HG03159 (cell line): ENCODE results near the gene HNRNPM.
A peak's percentile ranks its signal among the peaks of the same experiment; 100 is the strongest.

ENCODE experiments used
- ATAC-seq: cut with Tn5 transposase; IDR thresholded peaks from one replicate; pipeline ENCODE4 v1.9.1; 2021; ENCODE audit warnings: mild to moderate bottlenecking, moderate library complexity; ENCODE audit not compliant: unreplicated experiment

Gene HNRNPM

DNA sequence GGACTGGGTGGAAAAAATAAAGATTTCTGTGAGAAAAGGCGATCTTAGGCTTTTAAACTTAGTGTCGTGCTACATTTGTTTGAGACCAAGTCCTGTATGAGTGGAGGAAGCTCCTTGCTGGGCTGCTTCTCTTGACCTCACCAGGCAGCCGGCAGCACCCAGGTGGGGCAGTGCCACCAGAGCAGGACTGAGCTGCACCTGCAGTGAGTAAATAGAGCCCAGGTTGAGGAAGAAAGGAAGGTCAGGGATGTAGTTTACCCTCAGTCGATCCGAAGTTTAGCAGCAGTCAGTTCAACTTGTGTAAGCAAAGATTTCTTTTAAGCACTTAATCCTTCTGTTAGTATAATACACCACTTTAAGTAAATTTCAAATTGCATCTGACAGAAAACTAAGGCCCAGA lies 13.6 kb downstream of the HNRNPM start:
- no peak for ATAC-seq

DNA sequence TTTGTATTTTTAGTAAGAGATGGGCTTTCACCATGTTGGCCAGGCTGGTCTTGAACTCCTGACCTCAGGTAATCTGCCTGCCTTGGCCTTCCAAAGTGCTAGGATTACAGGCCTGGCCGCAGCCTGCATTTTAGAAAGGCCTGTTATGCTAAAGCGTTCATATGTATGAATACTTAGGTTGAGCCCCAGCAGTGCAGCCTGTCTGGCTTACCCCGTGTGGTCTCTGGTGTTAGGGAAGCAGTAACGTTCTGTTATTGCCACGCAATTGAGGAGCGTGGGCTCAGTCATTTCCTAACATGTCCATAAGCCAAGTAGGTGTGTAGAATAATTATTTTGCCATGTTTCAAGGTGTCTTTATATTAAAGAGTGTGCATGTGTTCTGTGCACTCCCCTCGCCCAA lies 14.3 kb downstream of the HNRNPM start:
- ATAC-seq: no peak

DNA sequence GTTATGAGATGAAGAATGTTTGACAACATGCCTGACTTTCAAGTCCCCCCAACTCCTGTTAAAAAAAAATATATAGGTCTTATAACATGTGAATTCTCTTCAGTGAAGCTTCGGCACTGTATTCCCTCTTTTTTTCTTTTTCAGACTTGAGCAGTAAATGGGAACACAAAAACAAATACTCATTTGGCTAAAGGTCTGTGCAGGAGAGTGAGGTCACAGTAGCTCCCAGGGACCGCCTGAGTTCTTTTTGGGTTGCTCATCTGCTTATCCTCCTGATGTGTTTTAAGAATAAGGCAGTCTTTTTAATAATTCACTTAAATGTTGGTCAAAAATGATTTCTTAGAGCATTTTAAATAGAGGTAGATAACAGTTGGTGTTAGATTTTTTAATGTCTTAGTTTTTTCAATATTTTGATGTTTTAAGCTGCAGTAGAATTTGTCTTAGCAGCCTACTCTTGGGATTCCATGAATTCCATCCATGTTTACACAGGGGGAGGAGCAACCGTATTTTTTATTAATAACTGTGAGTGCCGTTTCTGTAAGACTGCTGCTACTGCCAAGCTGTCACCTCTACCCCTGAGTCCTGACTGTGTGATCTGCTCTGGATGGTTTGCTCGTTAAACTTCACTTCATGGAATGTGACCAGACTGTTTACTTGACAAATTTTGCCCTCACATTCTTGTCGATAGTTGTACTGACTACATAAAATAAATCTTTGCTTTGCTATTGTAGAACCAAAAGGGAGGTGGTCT lies 14.9 kb downstream of the HNRNPM start:
- ATAC-seq: no peak

DNA sequence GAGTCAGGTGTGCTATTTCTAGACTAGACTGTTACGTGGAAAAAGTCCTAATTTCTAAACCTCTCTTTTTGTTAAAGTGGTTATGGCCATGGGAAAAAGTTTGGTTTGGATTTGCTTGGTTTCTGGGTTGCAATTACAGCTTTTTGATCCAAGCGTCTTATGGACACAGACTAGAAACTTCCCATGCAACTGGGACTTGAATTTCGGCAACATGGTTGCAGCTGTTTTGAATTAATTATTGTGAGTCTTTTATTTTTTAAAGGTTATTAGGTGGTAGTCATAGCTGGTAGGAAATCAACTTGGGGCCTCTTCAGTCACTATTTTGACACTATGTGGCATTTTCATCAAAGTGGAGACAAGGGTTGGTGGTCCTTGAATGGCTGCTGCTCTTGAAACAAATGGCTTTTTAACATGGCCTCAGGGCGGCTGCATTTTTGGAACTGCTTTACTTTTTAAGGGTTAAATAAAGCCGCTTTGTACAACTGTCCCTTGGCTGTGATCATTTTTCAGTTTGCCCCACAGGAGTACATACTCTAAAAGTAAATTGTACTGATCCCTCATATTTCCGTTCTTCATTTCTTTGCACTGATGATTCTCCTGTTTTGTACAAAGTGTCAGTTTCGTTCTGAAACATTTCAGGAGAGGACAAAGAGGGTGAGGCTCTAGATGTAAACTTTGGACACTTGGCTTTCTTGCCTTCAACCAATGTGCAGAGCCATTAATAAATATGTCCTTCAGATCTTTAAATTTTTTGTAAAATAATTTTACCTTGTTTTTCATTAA lies 15.9 kb downstream of the HNRNPM start:
- no peak for ATAC-seq

DNA sequence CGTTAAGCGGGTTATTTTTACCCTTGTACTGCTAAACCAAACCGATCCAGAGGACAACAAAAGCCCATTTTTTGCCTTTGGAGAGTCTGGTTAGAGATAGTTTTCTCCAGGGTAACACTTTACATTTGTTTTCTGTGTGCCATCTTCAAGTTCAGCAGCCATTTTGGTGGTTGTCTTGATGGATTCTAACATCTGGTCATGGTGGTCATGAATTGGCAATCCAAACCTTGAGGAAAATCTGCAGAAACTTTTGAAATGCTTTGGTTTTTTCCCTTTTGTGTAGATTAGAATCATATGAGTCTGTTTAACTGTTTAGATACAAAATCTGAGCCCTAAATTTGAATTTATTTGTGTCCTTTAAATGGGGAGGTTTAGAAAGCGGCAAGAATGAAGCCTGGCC lies 16.6 kb downstream of the HNRNPM start:
- ATAC-seq: no peak

DNA sequence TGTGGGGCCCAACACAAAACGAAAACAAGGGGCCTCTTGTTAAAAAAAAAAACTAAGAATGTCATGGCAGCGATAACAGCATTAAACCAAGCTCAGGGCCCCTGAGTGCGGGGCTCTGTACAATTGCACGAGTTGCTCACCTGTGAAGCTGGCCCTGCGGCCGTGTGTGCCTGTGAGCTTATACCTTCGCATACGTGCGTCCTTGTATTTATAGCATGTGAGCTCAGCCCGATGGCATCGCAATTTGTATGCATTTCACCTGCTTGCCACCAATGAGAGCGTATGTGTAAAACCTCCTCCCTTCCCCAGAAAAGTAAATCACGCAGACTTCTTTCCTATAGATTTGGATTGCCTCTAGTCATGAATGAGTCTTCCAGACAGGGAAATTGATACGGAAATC lies 17.1 kb downstream of the HNRNPM start:
- no peak for ATAC-seq

DNA sequence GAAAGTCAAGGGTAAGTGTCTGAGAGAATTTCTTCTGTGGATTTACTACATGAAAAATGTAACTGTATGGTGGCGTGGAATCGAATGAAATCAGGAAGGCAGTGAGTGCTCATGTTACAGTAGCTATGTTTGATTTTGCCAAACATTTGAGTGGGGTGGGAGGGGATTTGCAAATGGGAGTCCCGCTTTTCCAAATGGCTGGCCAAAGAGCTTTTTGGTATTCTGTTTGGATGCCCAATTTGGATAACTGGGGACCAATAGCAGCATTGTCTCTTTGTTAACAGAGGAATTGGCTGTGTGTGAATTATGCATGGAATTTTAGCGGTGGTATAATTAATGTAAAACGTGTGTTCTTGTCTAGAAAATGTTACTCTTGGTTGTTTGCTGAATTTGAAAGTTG lies 17.8 kb downstream of the HNRNPM start:
- ATAC-seq: no peak

DNA sequence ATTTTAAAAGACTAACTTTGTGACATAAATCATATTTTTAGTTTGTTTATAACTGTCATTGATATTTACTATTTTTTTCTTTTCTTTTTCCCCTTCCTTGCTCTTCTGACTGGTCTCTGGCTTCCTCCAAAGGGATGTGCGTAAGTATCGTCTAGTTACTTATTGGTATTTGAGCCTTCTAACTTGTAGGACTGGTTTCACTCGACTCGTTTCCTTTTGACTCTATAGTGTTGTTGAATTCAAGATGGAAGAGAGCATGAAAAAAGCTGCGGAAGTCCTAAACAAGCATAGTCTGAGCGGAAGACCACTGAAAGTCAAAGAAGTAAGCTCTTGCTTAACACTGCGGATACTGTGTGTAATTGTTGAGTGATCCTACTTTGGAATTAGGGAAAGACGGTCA lies 18.6 kb downstream of the HNRNPM start:
- ATAC-seq: no peak

DNA sequence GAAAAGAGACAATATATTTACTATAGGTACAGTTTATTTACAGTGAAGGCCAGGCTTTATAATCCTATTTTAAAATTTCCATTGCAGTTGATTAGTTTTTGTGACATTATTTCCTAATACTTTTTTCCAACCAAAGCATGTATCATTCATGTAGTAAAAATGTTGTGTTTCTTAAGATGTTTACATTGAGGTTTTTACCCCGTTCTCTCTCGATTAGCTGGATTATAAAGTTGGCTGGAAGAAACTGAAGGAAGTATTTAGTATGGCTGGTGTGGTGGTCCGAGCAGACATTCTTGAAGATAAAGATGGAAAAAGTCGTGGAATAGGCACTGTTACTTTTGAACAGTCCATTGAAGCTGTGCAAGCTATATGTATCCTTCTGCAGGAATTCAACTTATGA lies 21.2 kb downstream of the HNRNPM start:
- no peak for ATAC-seq

DNA sequence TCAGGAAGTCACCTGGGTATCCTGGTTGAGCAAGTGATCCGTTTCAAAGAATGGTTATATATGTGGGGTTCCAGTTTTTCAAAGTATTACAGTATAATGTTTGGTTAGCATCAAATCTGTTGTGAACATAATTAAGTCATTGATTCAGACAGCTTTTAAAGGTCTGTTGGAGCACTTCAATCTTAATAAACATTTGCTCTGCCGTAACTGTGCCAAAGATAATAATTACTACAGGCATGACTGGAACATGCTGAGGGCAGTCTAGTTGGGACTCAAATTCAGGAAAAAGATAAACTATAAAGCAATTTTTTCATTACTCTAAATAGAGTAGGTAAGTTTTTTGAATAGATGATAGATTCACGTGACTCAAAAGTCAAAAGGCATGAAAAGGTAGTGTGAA lies 23.3 kb downstream of the HNRNPM start:
- no peak for ATAC-seq

DNA sequence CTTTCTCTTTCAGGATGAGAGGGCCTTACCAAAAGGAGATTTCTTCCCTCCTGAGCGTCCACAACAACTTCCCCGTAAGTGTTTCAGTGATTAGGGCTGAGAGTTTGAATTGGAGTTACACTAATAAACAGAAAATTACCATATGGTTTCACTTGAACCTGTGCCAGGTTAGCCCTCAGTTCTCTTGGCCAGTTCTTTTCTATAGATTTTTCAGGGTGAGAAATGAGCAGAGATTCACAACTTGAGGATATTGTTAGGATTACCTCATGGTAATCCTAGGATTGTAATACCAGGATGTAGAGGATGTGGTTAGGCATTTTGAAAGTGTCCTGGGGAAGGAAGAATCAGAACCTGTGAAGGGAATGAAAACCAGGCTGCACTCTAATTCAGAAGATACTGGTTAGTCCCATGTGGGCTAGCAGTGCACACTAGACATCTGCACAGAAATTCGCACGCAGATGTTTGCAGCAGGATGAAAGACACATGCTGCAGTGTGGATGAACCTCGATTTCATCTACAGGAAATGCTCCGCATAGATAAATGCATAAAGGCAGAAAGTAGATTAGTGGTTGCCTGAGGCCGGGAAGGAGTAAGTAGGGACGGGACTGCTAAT lies 24.1 kb downstream of the HNRNPM start:
- no peak for ATAC-seq

DNA sequence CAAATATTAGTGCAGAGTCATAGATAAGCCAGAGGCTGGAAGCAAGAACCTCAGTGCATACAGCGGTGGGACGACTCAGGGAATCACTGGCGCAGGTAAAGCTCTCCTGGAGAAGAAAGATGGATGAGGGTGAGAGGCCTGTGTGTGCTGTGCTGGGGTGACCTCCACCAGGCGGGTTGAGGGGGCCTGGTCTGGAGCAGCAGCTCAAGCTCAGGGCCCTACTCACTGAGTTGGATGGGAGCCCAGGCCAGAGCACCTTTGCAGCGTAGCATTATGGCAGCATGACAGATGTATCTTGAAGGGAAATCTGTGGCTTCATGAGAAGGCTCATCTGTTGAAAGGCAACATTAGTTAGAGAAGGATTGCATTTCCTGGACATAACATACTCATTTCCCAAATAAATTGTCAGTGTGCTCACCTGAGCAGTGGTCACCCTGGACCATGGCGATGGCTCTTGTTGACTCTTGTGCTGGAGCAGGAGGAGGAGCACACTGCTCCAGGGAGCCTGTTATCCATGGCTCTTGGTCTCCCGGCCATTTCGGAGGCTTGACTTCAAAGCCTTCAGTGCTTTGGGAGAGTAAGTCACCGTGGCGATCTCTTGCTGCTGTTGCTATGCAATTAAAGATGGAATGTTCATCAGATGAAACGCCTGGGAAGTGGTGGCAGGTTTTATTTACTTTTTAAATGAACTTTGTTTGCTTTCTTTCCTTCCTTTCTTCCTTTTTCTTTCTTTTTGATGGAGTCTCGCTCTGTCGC lies 25.0 kb downstream of the HNRNPM start:
- ATAC-seq: no peak

DNA sequence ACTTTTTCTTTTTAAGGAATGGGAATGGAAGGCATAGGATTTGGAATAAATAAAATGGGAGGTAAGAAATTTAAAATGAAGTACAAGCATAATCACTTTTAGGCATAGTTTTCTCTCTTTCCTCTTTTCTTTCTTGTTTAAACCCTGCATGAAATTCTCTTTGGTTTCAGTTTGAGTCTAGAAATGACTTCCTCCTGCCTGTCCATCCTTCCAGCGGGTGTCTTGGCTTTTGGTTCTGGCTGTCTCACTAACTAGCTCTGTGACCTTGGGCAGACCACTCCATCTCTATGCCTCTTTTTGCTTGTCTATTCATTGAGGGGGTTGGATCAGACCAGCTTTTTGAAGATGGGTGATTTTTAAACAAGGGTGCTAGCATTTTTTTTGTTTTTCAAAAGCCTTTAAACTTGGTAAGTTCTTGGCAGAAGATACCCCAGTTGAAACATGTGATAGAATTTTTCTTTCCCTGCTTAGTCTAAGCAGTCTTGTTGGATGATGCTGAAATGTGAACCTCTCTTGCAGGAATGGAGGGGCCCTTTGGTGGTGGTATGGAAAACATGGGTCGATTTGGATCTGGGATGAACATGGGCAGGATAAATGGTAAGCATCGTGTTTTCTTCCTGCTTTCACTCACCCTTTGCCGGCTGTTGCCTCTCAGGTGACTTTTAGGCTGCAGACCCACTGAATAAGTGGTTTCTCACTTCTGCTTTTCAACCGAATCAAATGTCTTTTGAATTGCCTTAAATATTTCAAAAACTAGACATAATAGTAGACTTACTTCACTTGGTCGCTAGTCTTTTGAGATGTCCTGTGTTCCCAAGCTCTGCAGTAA lies 29.1 kb downstream of the HNRNPM start:
- ATAC-seq: peak; percentile 75

DNA sequence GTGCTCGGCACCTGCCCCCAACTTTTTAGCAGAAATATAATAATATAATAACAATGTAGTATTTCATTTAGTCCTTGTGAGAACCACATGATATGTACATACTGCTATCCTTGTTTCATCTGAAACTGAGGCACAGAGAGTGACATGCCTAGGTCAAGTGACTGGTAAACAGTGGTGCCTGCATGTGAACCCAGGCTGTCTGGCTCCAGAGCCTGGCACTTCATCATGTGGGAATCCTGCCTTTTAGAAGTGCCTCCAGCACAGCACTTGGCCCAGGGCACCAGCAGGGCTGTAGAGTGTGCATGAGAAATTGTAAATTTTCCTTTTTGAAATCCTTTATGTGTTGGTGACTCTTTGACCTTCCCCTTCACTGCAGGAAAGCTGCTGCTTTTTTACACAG lies 30.2 kb downstream of the HNRNPM start:
- no peak for ATAC-seq

DNA sequence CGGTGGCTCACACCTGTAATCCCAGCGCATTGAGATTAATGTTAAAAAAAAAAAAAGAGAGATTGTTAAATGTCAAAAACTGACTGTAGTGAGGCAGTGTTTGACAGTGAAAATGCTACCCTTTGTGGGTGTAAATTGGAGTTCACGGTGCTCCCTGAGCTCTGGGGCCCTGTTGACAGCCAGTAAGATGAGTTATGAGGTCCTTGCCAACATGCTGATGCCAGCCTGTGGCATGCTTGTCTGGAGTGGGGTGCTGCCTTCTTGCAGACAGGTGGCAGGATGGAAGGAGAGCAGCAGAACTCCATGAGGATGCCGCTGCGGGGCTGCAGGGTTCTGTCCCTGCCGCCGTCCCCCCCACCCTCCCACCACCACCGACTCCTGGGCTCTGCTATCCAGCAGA lies 31.7 kb downstream of the HNRNPM start:
- no peak for ATAC-seq

DNA sequence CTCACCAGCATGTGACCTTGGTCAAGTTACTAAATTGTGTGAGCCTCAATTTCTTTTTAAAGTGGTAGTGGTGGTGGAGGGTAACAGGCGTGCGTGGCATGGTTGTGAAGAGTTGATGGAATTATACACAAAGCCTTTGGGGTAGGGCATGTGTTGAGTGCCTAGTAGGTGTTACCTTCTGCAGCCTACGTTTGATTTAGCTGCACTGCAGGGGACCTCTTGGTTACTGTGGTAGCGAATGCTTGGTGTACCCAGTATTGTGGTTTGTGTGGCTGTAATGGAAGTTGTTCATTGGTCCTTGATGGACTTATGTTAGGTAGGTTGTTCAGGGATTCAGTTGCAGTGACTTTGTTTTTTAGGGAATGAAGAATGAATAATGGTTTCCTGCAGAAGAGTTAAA lies 33.1 kb downstream of the HNRNPM start:
- ATAC-seq: no peak

DNA sequence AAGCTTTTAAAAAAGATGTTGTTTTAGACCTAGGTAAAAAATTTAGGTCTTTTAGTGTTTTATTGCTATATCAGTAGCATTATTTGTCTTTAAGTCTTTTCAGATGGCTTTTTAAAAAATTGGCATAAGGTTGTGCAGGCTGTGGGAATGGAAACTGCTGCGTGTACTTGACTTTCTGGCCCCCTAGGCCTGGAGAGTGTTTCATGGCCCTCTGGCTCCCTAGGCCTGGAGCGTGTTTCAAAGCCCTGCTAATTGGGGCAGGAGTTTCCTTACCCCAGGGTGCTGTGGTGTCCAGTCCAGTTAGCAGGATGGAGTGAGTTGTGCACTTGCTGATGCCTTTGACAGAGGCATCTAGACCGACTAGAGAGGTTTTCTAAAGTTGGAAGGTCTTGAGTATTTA lies 33.8 kb downstream of the HNRNPM start:
- ATAC-seq: no peak

DNA sequence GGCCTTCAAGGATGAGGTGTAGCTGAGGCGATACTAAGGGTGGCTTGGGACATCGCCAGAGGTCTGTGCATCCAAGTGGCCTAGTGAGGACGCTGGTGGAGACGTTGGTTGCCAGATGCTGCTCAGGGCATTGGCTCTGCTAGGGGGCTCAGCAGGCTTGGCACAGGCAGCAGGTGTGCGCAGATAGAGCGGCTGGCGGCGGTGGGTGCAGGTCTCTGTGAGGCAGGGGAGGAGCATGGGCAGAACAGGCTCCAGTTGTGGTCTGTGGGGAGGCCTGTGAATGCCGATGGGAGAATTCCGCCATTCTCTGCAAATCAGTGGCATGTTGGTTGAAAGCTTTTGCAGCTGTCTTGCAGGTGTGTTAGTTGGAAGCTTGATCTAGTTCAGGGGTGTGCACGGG lies 36.4 kb downstream of the HNRNPM start:
- ATAC-seq: no peak

DNA sequence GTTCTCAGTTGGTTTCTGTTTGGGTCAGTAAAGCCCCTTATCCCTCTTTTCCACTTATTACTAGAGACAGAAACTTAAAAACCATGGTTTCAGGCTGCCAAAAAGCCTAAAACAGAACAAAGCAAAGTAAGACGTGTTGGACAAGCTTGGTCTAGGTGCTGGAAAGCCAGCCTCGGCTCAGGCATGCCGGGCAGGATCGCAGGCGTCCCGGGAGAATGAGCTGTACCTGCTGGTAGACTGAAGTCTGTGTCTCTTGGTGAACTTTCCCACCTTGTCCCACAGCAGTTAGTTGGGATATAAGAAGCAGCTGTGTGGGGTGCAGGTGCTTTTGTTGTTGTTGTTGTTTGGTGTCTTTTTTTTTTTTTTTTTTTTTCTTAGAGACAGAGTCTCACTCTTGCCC lies 36.8 kb downstream of the HNRNPM start:
- no peak for ATAC-seq

DNA sequence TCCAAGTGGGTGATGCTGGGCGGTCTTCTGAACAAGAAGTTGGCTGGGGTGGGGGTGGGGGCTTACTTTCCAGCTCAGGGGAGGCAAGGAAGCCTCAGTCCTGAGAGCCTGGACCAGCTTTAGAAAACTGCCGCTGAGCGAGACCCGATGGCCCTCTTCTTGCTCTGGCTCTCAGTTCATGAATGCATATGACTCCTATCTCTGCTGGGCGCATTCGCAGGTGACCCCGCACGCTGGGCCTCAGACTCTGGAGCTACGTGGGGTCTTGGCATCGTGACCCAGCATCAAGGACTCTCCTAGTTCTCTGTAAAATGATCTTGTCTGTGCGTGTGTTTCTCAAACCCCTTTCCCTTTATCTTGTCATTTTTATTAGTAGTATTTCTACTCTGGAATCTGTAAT lies 37.9 kb downstream of the HNRNPM start:
- no peak for ATAC-seq

DNA sequence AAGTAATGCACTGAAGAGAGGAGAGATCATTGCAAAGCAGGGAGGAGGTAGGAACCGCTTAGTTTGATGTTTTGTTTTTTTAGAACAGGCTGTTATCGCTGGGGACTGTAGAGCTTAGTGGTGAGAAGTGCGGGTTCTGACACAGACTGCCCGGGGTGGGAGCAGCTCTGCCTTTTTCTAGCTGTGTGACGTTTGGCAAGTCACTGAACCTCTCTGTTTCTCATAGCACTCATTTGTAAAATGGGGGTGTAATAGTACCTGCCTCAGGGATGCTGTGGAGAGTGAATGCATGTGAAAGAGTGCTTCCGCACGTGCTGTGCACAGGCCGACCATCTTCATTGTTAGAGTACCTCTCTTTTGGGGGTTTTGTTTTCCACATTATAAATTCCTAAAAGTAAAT lies 38.4 kb downstream of the HNRNPM start:
- no peak for ATAC-seq
